Measurements from ENCODE around the gene HACL1.

The HACL1 gene

DNA sequence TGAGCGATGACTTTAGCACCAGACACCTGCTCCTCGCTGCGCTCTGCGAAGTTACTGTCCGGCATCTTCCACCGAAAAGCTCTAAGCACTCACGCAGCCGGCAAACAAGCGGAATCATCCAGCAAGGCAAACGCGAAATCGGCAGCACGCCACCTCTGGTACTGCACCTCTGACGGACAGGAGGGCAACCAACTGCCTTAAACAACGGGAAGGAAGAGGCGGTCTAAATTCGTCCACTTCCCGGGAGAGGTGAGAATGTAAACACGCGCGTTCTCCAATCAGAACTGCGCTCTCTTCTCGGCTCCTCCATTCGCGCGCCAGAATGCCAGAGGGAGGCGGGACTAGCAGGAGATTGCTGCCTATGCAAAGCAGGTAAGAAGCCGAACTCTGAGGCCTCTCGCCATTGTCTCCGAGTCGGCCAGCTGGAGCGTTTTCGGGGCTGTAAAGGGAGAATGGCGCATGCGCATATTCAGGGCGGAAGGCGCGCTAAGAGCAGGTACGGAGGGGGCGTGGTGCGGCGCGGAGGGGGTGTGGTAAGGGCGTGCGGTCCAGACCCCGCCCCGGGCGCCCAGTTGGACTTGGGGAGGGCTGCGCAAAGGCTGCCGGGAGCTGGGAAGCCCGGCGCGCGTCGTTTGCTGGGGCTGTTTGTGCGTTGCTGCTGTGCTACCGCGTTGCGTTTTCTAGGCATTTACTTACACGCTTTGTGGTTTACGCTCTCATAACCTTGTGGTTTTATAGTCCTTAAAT, at the start of gene HACL1, which contains the start of gene BTD:
TSS of gene HACL1 (minus strand) at position 171 of the 747 bp plus-strand sequence. CDS start at position 65, 106 bp downstream.
TSS of gene BTD (plus strand) at position 347 of the 747 bp plus-strand sequence. CDS start 33,695 bp downstream, outside the sequence.
- peak; percentile 99 for DNase-seq (ENCODE audit: low read depth)

DNA sequence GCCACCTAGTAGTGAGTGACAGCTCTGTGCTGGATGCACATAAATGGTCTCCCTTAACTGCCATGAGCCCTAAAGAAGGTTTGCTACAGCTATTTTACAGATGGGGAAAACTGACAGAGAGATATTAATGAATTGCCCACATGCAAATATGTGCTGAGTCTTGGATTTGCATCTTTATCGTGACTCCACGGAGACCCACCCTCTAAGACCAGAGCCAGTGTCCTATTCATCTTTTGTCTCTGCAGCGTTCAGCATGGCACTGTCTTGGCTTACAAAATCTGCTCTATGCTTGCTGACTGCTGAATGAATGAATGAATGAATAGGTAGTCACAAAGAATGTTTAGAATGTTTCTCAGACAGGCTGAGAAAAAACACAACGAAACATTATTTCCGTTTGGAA, 48.5 kb upstream of the HACL1 start:
- DNase-seq (ENCODE audit: low read depth), result no peak

- DNase-seq (ENCODE audit: low read depth), result no peak
Observed at GRCh38 chr3:15649341-15649740, 48.0 kb upstream of the HACL1 start.

- DNase-seq (ENCODE audit: low read depth), result peak; percentile 89
Observed at GRCh38 chr3:15647611-15648167, 46.3 kb upstream of the HACL1 start.

- DNase-seq (ENCODE audit: low read depth), result peak; percentile 99
Observed at GRCh38 chr3:15646851-15647511, 45.6 kb upstream of the HACL1 start.

DNA sequence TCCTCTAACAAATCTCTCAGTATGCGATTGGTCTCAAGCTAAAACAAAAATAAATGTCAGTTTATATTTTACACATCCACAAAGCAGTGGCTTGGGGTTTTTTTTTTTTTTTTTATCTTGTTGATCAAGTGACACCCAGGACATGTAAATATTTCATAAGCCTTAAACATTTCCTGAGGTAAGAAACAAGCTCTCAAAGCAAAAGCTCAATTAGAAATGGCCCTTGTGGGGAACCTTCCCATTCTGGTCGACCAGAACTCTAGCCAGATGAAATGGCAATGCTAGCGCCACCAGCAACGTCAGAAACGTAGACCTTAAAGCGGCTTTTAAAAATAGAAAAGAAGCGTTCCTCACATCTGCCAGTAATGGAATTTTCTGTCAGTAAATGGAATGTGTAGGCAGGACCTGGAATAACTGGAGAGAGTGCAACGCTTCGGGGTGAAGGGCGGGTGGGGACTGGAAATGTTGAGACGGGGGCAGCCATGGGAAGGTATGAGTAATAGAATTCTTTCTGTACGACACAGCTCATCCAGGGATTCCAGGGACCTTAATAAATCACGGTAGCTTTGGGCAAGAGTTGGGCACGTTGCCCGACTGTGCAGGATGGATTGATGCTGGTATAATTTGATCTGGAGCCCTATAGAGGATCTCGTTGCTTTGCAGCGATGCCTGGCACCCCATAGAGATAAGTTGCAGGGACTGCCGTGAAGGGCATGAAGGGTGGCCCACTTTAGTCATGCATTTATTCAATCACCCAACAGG, 44.6 kb upstream of the HACL1 start:
- peak; percentile 70 for DNase-seq (ENCODE audit: low read depth)

- no peak for DNase-seq (ENCODE audit: low read depth)
Observed at GRCh38 chr3:15645246-15645645, 43.9 kb upstream of the HACL1 start.

GRCh38 chr3:15638891-15639262, 37.5 kb upstream of the HACL1 start:
- no peak for DNase-seq (ENCODE audit: low read depth)

- DNase-seq (ENCODE audit: low read depth), result no peak
Observed at GRCh38 chr3:15638193-15638890, 37.0 kb upstream of the HACL1 start.

DNA sequence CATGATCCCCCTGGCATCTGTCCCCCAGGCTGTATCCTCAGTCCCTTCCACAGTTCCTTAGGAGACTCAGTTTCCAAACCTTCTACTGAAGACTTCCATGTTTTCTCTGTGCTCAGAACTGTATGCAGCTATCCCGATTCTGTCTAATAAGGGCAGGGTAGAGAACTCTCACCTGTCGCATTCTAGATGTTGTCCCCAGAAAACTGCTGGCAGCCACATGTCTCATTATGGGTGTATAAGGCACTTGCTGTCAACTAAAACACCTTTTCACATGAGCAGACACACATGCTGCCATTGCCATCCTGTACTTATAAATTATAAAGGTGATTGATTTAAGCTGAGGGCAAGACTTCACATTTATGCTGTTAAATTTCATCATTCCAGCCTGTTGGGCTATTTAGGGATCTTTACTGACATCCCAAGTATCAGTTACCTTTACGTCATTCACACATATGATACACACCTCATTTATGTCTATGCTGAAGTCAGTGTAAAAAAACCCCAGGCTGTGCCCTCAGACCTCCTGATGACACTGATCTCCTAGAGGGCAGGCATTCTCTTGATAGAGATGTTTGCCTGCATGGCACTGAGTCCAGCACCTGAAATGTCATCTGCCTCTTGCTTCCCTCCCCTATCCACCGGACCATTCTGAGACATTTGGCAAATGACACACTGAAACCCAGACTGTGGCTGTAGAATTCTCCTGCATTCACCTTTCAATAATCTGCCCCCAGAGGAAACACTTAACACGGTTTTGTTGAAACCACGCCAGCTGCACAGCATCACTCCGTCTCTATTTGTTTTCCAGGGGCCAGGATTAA, 36.0 kb upstream of the HACL1 start:
- DNase-seq (ENCODE audit: low read depth), result no peak

DNA sequence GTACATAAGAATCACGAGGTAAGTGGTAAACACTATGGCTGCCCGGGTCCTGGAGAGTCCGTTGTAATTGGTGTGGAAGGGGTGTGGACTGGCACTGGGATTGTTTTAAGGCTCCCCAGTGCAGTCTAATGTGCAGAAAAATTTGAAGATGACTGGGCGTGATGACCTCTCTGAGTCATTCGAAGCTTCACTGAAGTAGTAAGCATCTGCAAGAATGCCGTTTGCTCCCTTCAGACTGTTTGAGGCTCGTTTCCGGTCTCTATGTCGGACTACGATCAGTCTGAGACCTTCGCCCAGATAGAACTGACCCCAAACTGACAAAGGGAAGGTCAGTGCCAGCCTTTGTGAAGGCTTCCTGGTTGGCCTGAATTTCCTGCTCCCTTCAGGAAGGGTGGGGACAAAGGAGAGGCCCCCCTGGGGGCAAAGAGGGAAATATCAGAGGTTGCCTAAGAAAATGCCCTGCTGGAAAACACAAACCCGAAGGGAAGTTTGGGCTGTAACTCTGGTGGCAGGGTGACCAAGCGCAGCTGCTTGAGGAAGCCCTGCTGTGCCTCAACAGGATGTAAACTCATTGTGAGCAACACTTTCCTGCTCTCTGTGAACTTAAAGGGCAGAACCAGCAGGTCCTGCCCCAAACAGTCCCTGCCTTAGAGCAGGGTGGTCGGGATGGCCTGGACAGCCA, 34.8 kb upstream of the HACL1 start:
- DNase-seq (ENCODE audit: low read depth), result peak; percentile 82

DNA sequence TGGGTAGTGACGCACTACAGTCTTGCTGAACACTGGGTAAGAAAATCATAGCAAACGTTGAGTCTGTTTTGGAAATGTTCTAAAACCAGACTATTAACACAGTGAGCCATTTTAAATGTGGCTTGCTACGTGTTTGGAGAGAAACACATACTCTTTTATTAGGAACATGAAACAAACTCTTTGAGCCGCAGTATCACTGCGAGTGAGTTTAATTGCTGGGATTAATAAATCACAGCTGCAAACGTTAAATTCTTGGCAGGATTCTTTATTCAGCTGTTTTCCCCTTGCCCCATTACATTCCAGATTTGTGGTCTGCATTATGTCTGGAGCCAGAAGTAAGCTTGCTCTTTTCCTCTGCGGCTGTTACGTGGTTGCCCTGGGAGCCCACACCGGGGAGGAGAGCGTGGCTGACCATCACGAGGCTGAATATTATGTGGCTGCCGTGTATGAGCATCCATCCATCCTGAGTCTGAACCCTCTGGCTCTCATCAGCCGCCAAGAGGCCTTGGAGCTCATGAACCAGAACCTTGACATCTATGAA, 33.8 kb upstream of the HACL1 start:
- DNase-seq (ENCODE audit: low read depth), result peak; percentile 59

DNA sequence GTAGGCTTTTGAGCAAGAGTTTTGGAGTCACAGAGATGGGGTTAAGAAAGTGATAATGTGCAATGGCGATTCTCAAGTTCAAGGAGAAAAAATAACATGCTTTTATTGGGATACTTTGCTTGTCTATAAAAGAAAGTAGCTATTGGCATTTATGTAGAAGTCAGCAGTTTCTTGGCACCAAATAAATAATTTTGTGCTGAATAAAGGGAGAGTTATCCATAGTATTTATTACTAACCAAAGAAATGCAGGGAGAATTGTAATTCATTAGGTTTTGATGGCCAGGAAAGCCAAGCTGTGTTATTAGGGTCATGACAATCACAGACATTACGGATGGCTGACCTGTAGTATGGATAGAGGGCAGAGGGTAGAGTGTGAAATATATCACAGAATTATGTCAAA, 33.3 kb upstream of the HACL1 start:
- no peak for DNase-seq (ENCODE audit: low read depth)

- no peak for DNase-seq (ENCODE audit: low read depth)
Observed at GRCh38 chr3:15633766-15634598, 32.6 kb upstream of the HACL1 start.

DNA sequence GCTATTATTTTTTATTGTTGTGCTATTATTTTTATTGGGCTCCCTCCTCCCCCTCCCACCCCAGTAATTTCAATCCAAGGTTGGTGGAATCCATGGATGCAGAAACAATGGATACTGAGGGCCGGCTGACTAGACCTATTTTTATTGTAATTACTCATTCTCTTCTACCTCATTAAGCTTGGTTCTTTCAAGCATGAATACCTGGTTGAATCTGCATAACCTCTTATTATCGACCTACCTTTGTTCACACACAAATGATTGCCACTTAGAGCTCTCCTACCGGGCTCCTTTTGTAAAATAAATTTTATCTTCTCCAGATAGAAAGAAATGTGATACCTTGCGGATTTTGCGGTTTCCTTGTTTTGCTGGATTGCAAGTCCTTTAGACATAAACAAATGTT, 31.8 kb upstream of the HACL1 start:
- no peak for DNase-seq (ENCODE audit: low read depth)

DNA sequence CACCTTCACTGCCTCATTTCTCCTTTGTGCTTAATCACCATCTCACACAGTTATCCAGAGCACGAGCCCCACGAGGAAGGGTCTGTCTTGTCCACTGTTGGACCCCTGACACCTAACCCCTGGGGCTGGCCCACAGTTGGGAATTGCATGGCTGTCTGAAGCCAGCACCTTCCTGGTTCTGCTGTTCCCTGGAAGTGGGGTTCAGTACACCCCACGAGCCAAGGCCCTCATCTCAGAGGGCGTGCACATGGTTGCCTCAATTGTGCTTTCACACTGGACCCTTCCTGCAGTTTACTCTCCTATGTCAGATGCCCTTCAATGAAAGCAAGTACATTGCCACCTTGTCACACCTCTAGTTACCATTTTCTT, 30.8 kb upstream of the HACL1 start:
- DNase-seq (ENCODE audit: low read depth), result no peak

- no peak for DNase-seq (ENCODE audit: low read depth)
Observed at GRCh38 chr3:15631426-15632211, 30.2 kb upstream of the HACL1 start.

DNA sequence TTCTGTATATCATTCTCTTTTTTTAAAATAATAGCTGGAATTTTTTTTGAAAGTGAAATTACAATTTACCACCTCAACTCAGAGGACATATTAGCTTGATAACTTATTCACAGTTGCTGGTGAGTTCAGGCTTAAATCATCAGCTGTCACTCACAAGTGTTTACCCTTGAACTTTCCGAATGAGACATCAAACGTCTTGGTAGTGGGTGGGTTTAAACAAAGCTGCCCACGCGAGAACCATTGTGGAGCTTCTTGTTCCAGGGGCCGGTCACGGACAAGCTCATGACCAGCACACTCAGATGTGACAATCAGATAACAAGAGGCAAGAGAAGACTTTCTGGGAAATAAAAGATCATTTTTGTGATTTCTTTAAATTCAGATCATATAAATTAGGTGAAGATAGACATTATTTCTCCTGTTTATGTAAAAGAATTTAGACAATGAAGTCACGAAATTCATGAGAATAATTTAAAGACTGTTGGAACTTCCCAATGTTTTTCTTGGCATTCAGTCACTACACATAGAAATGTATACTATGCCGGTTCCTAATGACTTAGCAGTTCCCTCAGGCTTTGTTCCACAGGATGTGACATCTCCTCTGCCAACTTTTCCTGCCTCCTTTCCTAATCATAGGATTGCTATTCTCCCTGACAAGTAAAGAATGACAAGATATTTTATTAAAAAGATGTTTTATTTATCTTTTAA, 29.4 kb upstream of the HACL1 start:
- no peak for DNase-seq (ENCODE audit: low read depth)
